Cardiac muscle cell (in vitro differentiated cells and primary cell): ENCODE results near the gene MFAP3L. TPM values are rescaled to one million over a fixed set of nuclear protein-coding genes. Genes with fewer than 3 reads are reported as not detected.

ENCODE experiments used
- DNase-seq, 2 donors: peaks; one replicate each; pipeline versions ENCODE4 v3.0.0 to v3.0.0-alpha.2; 2010 to 2017; ENCODE audit warnings: low read depth in 1 of 2, low spot score in 1 of 2
- H3K27ac ChIP-seq: fragments of 200-600 bp; sonication (generic); 2 replicates; pipeline ENCODE4 v1.5.1; 2016
- H3K27me3 ChIP-seq: fragments of 200-600 bp; sonication (generic); 2 replicates; pipeline ENCODE4 v1.6.0; 2016; ENCODE audit warnings: control low read depth
- H3K36me3 ChIP-seq: fragments of 200-600 bp; sonication (generic); 2 replicates; pipeline ENCODE4 v1.5.1; 2016; ENCODE audit warnings: control low read depth
- H3K4me1 ChIP-seq: fragments of 200-600 bp; sonication (generic); 2 replicates; pipeline ENCODE4 v1.8.1; 2017; ENCODE audit warnings: low read depth, mild to moderate bottlenecking, mixed run types
- H3K4me3 ChIP-seq: fragments of 200-600 bp; sonication (generic); 2 replicates; pipeline ENCODE4 v1.5.1; 2016; ENCODE audit warnings: mild to moderate bottlenecking
- H3K9me3 ChIP-seq: fragments of 200-600 bp; sonication (generic); 2 replicates; pipeline ENCODE4 v1.5.1; 2017; ENCODE audit warnings: low read depth, mild to moderate bottlenecking, control low read depth
- polyA plus RNA-seq: library from polyadenylated mRNA; unstranded; fragments of >200 nt; fragmentation: Nextera tagmentation; extraction: Ambion mirVana; gene quantifications from 2 replicates; pipeline ENCODE4 v1.2.1, GENCODE V29; 2016
- total RNA-seq: library from RNA; depleted of rRNA; stranded (reverse); fragments of >200 nt; gene quantifications from 2 replicates; pipeline ENCODE4 v1.2.3, GENCODE V29; 2016
- TF ChIP-seq, protein P1 (sequence below): IDR thresholded peaks from 2 replicates; pipeline ENCODE4 v1.5.1; 2012; ENCODE audit warnings: low read depth, mild to moderate bottlenecking, low read length

The MFAP3L gene
- total and polyA plus RNA-seq, 2 experiments from 2014 or later, result 2.3 to 2.8 TPM

DNA sequence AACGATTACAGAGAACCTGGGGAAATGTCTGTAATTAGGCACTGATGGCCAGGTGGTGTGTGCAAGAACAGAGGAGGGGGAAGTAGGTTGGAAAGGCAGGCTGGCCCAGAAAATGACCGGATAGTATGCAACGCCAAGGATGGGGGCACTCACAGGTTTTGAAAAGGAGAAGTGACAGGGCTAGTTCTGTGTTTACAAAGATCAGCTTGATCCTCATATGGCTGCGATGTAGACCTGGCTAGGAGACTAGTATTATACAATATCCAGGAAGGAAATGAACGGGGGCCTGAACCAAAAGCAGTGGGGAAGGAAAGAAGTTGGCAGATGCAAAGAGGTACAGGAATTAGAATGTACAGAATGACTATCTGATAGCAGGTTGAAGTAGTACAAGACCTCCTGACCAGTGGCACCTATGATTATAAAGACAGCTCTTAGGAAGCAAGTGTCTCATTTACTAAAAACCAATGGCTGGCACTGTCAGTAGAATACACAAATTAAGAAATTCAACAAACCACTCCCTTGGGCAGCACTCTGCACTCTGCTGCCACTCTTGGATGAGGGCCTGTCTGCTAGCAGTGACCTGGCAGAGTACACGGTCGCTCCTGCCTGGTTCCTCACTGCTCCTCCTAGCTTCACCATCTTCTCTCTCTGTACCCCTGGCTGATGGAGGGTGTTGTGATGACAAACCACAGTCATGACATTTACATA is 14.1 kb downstream of the MFAP3L start:
- no peaks in the 10 kb centered on the region for H3K36me3 ChIP-seq
- DNase-seq, result no peak
- H3K4me1 ChIP-seq, result no peaks in the 10 kb centered on the region
- no peak overlapping the region for H3K4me3 ChIP-seq
- H3K27me3 ChIP-seq, result no peaks in the 10 kb centered on the region
- no peak overlapping the region for H3K27ac ChIP-seq
- TF ChIP-seq, protein P1, sequence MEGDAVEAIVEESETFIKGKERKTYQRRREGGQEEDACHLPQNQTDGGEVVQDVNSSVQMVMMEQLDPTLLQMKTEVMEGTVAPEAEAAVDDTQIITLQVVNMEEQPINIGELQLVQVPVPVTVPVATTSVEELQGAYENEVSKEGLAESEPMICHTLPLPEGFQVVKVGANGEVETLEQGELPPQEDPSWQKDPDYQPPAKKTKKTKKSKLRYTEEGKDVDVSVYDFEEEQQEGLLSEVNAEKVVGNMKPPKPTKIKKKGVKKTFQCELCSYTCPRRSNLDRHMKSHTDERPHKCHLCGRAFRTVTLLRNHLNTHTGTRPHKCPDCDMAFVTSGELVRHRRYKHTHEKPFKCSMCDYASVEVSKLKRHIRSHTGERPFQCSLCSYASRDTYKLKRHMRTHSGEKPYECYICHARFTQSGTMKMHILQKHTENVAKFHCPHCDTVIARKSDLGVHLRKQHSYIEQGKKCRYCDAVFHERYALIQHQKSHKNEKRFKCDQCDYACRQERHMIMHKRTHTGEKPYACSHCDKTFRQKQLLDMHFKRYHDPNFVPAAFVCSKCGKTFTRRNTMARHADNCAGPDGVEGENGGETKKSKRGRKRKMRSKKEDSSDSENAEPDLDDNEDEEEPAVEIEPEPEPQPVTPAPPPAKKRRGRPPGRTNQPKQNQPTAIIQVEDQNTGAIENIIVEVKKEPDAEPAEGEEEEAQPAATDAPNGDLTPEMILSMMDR, result no peak
- no peaks in the 10 kb centered on the region for H3K9me3 ChIP-seq

GRCh38 chr4:170009291-170009690 is 16.9 kb downstream of the MFAP3L start:
- Histone ChIP-seq H3K36me3 (no peaks in the 10 kb centered on the region), H3K27me3 (no peaks in the 10 kb centered on the region), H3K9me3 (no peaks in the 10 kb centered on the region), H3K4me1 (no peaks in the 10 kb centered on the region), H3K4me3 (no peak overlapping the region), H3K27ac (no peak overlapping the region)
- TF ChIP-seq, protein P1, result no peak
- DNase-seq, result no peak

DNA sequence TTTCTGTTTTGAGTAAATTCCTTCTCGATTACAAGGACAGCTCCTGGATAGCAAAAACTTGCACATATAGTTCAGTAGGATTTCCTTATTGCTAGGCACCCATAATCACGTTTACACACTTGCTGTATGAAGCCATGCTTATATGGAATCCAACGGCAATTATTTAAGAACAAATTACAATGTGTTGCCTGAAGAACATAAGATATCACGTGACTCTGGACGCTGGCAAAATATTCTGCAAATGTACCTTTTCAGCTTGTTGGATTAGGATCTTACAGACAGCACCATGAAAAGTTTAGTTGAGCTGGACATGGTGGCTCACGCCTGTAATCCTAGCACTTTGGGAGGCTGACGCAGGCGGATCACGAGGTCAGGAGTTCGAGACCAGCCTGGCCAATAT is 17.4 kb downstream of the MFAP3L start:
- Histone ChIP-seq H3K4me3 (no peak overlapping the region), H3K27ac (no peak overlapping the region), H3K9me3 (no peaks in the 10 kb centered on the region), H3K4me1 (no peaks in the 10 kb centered on the region), H3K27me3 (no peaks in the 10 kb centered on the region), H3K36me3 (no peaks in the 10 kb centered on the region)
- no peak for DNase-seq
- TF ChIP-seq, protein P1, result no peak

DNA sequence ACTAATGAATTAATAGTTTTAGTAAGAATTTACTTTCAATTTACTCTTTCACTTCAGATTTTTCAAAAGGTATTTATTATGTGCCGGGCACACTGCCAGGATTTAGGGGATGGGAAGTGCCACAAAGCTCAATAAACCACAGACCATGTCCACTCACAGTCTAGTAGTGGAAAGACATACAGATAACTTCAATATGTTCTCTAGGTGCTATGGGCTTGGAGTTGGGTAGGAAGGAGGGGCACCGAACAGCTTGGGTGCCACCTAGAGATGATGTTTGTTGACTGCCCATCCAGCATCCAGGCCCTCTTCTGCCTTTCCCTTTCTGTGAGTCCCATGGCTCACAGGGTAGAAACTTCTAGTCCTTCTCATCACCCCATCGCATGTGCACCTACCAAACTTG is 17.8 kb downstream of the MFAP3L start:
- no peaks in the 10 kb centered on the region for H3K36me3 ChIP-seq
- no peak for DNase-seq
- H3K9me3 ChIP-seq, result no peaks in the 10 kb centered on the region
- H3K27me3 ChIP-seq, result no peaks in the 10 kb centered on the region
- H3K4me3 ChIP-seq, result no peak overlapping the region
- no peaks in the 10 kb centered on the region for H3K4me1 ChIP-seq
- H3K27ac ChIP-seq, result no peak overlapping the region
- TF ChIP-seq, protein P1, result no peak

DNA sequence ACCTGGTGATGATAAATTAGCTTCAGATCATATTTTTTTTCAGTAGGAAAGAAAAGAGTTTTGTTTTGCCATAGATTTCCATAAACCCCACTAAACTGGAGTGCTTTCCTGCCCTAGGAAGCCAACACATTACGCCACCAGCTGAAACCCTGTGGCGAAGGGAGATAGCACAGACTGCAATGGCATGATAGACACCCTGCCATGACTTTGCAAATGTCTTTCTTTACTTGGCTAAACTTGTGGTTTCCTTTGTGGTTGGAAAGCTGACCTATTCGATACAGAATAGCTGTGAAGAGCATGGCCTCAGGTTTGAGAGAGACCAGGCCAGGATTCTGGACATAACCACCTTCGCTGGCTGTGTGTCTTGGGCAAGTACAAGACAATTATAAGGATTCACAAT is 19.1 kb downstream of the MFAP3L start:
- Histone ChIP-seq H3K36me3 (no peaks in the 10 kb centered on the region), H3K9me3 (no peaks in the 10 kb centered on the region), H3K4me3 (no peak overlapping the region), H3K27me3 (no peaks in the 10 kb centered on the region), H3K4me1 (no peaks in the 10 kb centered on the region), H3K27ac (no peak overlapping the region)
- TF ChIP-seq, protein P1, result no peak
- no peak for DNase-seq

DNA sequence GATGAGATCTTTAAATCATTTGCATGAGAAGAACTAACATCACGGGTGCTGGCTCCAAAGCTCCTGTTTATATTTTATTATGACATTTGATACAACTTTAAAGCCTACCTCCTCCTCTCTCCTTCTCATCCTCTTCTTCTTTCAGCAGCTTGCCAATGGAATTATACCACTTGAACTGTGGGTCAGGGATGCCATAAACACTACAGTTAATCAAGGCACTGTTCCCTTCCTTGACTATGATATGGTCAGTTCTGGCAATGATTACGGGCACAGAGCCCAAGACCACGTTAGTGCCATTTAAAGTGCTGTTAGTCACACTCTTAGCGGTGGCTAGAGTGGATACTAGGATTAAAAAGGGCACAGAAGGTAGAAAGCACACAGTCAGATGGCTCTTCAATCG is 20.7 kb downstream of the MFAP3L start:
- no peaks in the 10 kb centered on the region for H3K4me1 ChIP-seq
- no peaks in the 10 kb centered on the region for H3K27me3 ChIP-seq
- H3K27ac ChIP-seq, result no peak overlapping the region
- H3K9me3 ChIP-seq, result no peaks in the 10 kb centered on the region
- TF ChIP-seq, protein P1, result no peak
- DNase-seq, result no peak
- H3K36me3 ChIP-seq, result no peaks in the 10 kb centered on the region
- no peak overlapping the region for H3K4me3 ChIP-seq
